Rectal smooth muscle tissue (tissue), 1 donor: ENCODE measurements around the gene PRR33.

Experiments used
- H3K27ac ChIP-seq: one replicate; pipeline ENCODE4 v1.7.0; 2013; ENCODE audit warnings: low read depth, low read length, inconsistent platforms
- H3K27me3 ChIP-seq: one replicate; pipeline ENCODE4 v1.7.0; 2013; ENCODE audit warnings: low read length; ENCODE audit not compliant: control insufficient read depth, insufficient read depth
- H3K36me3 ChIP-seq: one replicate; pipeline ENCODE4 v1.7.0; 2013; ENCODE audit warnings: low read length; ENCODE audit not compliant: control insufficient read depth, insufficient read depth
- H3K4me1 ChIP-seq: one replicate; pipeline ENCODE4 v1.7.0; 2013; ENCODE audit warnings: low read length; ENCODE audit not compliant: control insufficient read depth, insufficient read depth
- H3K4me3 ChIP-seq: one replicate; pipeline ENCODE4 v1.7.0; 2013; ENCODE audit warnings: low read length
- H3K9ac ChIP-seq: one replicate; pipeline ENCODE4 v1.7.0; 2013; ENCODE audit warnings: low read length

The PRR33 gene

GRCh38 chr11:1917523-1918435, 26.1 kb upstream of the PRR33 start:
- Histone ChIP-seq H3K4me1 (no peaks in the 10 kb centered on the region), H3K27ac (no peak overlapping the region)

DNA sequence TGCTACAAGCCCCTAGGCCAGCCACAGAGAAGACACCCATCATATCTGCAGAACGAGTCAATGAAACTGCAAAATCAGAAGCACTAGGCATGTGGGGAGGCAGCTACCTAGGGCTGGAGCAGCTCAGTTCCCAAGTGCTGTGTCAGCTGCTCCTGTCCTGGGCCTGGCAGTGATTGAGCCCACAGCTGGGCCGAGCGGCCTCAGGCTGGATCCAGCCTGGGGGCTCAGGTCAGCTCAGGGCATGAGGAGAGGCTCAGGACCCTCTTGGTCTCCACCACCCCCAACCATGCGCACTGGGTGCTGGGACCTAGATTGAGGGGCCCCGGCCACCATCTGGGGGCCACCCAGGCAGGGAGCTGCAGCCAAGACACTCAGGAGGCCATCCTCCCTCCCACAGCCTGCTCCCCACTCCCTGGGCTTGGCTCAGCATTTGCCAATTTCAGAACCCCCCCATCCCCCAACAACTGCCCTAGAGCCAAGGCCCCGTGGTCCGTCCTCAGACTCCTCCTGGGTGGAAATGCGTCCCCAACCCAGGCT, 25.4 kb upstream of the PRR33 start:
- no peak overlapping the region for H3K4me3 ChIP-seq
- H3K27ac ChIP-seq, result no peak overlapping the region
- H3K9ac ChIP-seq, result no peak overlapping the region
- no peaks in the 10 kb centered on the region for H3K36me3 ChIP-seq
- no peaks in the 10 kb centered on the region for H3K4me1 ChIP-seq
- H3K27me3 ChIP-seq, result no peaks in the 10 kb centered on the region

More at GRCh38 chr11:1917523-1918435, 26.1 kb upstream of the PRR33 start:
- Histone ChIP-seq H3K4me3 (no peak overlapping the region), H3K27me3 (no peaks in the 10 kb centered on the region), H3K9ac (no peak overlapping the region), H3K36me3 (no peaks in the 10 kb centered on the region)

GRCh38 chr11:1916132-1916985, 24.7 kb upstream of the PRR33 start:
- Histone ChIP-seq H3K4me3 (no peak overlapping the region), H3K9ac (no peak overlapping the region), H3K4me1 (no peaks in the 10 kb centered on the region), H3K36me3 (no peaks in the 10 kb centered on the region), H3K27me3 (no peaks in the 10 kb centered on the region), H3K27ac (no peak overlapping the region)

GRCh38 chr11:1915795-1916131, 24.1 kb upstream of the PRR33 start:
- no peaks in the 10 kb centered on the region for H3K4me1 ChIP-seq
- H3K9ac ChIP-seq, result no peak overlapping the region
- no peaks in the 10 kb centered on the region for H3K27me3 ChIP-seq
- no peak overlapping the region for H3K4me3 ChIP-seq
- H3K36me3 ChIP-seq, result no peaks in the 10 kb centered on the region
- H3K27ac ChIP-seq, result no peak overlapping the region

DNA sequence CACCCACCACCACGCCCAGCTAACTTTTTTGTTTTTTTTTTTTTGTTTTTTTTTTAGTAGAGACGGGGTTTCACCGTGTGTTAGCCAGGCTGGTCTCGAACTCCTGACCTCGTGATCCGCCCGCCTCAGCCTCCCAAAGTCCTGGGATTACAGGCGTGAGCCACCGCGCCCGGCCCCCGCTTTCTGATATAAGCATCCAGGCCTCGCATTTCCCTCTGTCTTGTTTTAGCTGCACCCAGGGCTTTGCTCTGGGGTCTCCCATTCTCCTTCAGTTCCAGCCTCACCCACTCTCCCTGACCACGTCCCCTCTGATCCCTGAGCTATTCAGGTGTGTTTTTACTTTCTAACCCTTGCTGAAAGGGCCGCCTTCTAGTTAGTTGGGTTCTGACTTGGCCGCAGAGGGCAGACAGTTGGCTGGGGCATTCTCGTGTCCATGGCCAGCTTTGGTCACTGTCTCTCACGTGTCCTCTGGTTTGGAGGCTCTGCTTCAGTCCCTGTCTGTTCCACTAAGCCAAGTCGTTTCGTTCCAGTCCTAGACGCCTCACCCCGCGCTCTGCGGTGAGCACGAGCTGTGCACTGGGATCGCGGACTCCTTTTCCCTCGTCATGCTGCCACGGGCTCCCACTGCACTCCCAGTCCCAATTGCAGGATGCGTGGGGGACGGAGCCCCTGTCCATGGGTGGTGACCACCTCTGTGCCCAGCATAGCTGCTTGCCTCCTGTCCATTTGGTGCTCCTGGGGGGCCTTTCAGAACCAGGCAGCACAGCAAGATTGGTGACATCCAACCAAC, 21.8 kb upstream of the PRR33 start:
- no peak overlapping the region for H3K27ac ChIP-seq
- H3K9ac ChIP-seq, result no peak overlapping the region
- no peaks in the 10 kb centered on the region for H3K36me3 ChIP-seq
- H3K27me3 ChIP-seq, result no peaks in the 10 kb centered on the region
- H3K4me3 ChIP-seq, result no peak overlapping the region
- no peaks in the 10 kb centered on the region for H3K4me1 ChIP-seq

DNA sequence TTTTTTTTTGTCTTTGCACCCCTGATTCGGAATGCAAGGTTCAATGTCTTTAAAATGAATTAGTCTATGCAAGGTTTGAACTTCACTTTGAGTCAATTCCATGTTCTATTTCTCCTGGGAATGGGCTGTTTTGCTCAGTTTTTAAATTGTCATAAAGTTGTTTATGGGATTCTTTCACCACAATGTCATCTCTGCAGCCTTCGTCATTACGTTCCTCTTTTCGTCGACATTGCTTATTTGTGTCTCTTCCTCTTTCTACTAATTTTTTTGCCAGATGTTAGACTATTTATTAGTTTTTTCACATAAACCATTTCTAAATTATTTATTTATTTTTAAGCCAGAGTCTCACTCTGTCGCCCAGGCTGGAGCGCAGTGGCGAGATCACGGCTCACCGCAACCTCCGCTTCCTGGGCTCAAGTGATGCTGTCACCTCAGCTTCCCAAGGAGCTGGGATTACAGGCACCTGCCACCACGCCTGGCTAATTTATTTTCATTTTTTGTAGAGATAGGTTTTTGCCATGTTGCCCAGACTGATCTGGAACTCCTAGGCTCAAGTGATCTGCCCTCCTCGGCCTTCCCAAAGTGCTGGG, 20.7 kb upstream of the PRR33 start:
- Histone ChIP-seq H3K27ac (no peak overlapping the region), H3K9ac (no peak overlapping the region), H3K4me1 (no peaks in the 10 kb centered on the region)

GRCh38 chr11:1909524-1909923, 17.8 kb upstream of the PRR33 start:
- Histone ChIP-seq H3K27me3 (no peaks in the 10 kb centered on the region), H3K4me3 (no peak overlapping the region), H3K4me1 (no peaks in the 10 kb centered on the region), H3K9ac (no peak overlapping the region), H3K27ac (no peak overlapping the region), H3K36me3 (no peaks in the 10 kb centered on the region)

More for the DNA sequence above, 20.7 kb upstream of the PRR33 start:
- Histone ChIP-seq H3K27me3 (no peaks in the 10 kb centered on the region), H3K4me3 (no peak overlapping the region), H3K36me3 (no peaks in the 10 kb centered on the region)

DNA sequence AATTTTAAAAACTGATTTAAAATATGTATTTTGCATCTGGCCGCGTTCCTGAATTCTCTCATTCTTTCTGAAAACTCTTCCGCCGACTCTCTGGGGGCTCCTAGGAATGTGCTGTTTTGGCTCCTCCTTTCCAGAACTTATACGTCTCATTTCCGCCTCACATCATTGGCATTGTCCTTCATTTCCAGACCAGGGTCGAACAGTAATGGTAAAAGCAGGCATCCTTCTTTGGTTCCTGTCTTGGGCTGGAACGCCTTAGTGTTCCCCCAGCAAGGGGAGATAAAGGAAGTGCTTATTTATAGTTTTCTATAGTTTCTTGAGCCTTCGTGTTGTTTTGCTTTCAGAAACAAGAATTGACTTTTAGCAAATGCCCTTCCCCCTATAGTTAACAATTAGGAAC, 16.9 kb upstream of the PRR33 start:
- Histone ChIP-seq H3K9ac (no peak overlapping the region), H3K27ac (peak overlapping the region; percentile 37), H3K4me3 (no peak overlapping the region), H3K36me3 (no peaks in the 10 kb centered on the region), H3K4me1 (no peaks in the 10 kb centered on the region), H3K27me3 (no peaks in the 10 kb centered on the region)

DNA sequence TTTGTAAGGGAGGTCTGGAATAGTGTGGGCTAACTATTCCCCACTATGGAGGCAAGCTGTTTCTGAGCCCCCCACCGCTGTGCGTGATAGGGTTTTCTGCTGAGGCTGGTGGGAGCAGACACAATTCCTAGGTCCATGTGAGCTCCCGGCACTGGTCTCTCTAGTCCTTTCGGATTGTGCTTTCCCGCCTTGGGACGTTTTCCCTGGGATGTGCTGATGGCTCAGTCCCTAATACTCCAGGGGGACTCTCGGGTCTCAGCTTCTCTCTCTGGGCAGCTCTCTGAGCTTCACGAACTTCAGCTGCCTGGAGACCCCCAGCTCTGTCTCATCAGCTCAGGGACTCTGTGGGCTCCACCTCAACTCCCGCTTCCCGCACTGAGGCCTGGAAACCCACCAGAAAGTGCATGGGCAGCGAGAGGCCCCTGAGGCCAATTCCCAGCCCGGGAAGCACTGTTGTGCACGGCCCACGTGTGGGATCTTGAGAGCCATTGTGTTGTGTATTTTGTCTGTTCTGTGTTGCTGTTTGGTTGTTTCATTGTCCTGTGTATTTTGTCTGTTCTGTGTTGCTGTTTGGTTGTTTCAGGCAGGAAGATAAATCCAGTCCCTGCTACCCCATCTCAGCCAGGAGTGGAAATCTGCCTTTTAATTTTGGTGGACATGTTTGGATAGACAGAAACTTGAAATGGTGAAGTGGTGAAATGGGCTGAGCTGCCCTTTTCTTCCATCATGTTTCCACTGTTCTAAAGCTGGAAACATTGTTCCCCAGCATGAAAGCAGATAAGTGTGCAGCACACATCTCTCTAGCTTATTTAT, 15.1 kb upstream of the PRR33 start:
- no peaks in the 10 kb centered on the region for H3K36me3 ChIP-seq
- H3K4me1 ChIP-seq, result no peaks in the 10 kb centered on the region
- no peaks in the 10 kb centered on the region for H3K27me3 ChIP-seq
- H3K27ac ChIP-seq, result peak overlapping the region; percentile 15
- H3K4me3 ChIP-seq, result no peak overlapping the region
- H3K9ac ChIP-seq, result no peak overlapping the region

DNA sequence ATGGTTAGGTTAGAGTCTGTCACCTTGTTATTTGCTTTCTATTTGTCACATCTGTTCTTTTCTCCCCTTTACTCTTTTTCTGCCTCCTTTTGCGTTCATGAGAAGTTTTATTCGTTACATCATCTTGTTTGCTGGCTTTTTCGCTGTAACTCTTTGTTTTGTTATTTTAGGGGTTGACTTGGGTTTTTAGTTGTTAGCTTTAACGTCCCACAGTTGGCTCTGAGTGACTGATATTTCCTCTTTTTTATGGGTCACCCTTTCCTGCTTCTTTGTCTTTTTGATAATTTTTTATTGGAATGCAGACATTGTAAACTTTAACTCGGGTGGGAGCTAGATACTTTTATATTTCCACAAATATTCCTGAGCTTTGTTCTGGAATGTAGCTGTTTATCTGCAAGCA, 14.5 kb upstream of the PRR33 start:
- Histone ChIP-seq H3K4me3 (no peak overlapping the region), H3K9ac (no peak overlapping the region), H3K36me3 (no peaks in the 10 kb centered on the region), H3K27me3 (no peaks in the 10 kb centered on the region), H3K4me1 (no peaks in the 10 kb centered on the region), H3K27ac (peak overlapping the region; percentile 17)

DNA sequence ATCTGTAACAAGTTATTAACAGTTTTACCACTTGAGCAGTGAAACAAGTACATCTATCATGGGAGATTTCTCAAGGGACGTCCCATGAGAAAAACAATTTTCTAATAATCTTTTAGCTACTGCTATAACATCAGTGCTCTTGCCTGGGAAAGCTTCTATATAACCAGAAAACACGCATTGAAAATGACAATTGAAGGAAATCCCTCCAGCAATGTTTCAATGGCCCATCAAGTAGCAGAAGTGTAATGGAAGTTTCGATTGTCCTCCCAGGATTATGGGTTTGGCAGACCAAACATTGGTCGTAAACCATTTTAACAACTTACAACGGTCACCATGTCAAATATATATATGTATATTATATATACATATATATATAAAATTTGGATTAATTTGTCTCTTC, 8.0 kb upstream of the PRR33 start:
- Histone ChIP-seq H3K4me3 (no peak overlapping the region), H3K27ac (no peak overlapping the region), H3K36me3 (no peaks in the 10 kb centered on the region), H3K9ac (no peak overlapping the region), H3K4me1 (no peaks in the 10 kb centered on the region), H3K27me3 (no peaks in the 10 kb centered on the region)
